GM12865 (cell line): ENCODE results near the gene CKM.

ENCODE experiments used
- DNase-seq: peaks from one replicate; pipeline ENCODE4 v3.0.0; 2010; ENCODE audit warnings: low read depth
- H3K4me3 ChIP-seq: 2 replicates; pipeline ENCODE4 v1.5.1; 2011; ENCODE audit warnings: mild to moderate bottlenecking, low read depth, low read length, control low read depth
- CTCF ChIP-seq: IDR thresholded peaks from 2 replicates; pipeline ENCODE4 v1.5.1; 2011; ENCODE audit warnings: low read length, control low read depth, low read depth, inconsistent platforms; ENCODE audit not compliant: insufficient read depth; ENCODE audit errors: missing control alignments

The CKM gene

GRCh38 chr19:45267296-45267695, 55.4 kb downstream of the CKM start:
- no peak for DNase-seq
- TF ChIP-seq CTCF = no peak
- no peak overlapping the region for H3K4me3 ChIP-seq

GRCh38 chr19:45265375-45265774, 57.3 kb downstream of the CKM start:
- DNase-seq = no peak
- no peak for TF ChIP-seq CTCF
- H3K4me3 ChIP-seq = no peak overlapping the region

GRCh38 chr19:45264781-45265317, 57.8 kb downstream of the CKM start:
- no peak overlapping the region for H3K4me3 ChIP-seq
- no peak for DNase-seq
- no peak for TF ChIP-seq CTCF

GRCh38 chr19:45263013-45263412, 59.7 kb downstream of the CKM start:
- no peak for TF ChIP-seq CTCF
- no peak for DNase-seq
- no peak overlapping the region for H3K4me3 ChIP-seq

GRCh38 chr19:45262570-45262969, 60.1 kb downstream of the CKM start:
- no peak for DNase-seq
- no peak for TF ChIP-seq CTCF
- H3K4me3 ChIP-seq = no peak overlapping the region

- no peak for TF ChIP-seq CTCF
- no peak overlapping the region for H3K4me3 ChIP-seq
- no peak for DNase-seq
Measured at GRCh38 chr19:45258862-45259261, 63.8 kb downstream of the CKM start.

GRCh38 chr19:45256836-45257235, 65.8 kb downstream of the CKM start:
- TF ChIP-seq CTCF = no peak
- no peak overlapping the region for H3K4me3 ChIP-seq
- no peak for DNase-seq
